ENCODE results near the gene PLAGL2. TPM values are rescaled to one million over a fixed set of nuclear protein-coding genes. Genes with fewer than 3 reads are reported as not detected.
A peak's percentile ranks its signal among the peaks of the same experiment; 100 is the strongest.

The PLAGL2 gene
- total RNA-seq, 1 donor from 2014 or later: 9.2 TPM

DNA sequence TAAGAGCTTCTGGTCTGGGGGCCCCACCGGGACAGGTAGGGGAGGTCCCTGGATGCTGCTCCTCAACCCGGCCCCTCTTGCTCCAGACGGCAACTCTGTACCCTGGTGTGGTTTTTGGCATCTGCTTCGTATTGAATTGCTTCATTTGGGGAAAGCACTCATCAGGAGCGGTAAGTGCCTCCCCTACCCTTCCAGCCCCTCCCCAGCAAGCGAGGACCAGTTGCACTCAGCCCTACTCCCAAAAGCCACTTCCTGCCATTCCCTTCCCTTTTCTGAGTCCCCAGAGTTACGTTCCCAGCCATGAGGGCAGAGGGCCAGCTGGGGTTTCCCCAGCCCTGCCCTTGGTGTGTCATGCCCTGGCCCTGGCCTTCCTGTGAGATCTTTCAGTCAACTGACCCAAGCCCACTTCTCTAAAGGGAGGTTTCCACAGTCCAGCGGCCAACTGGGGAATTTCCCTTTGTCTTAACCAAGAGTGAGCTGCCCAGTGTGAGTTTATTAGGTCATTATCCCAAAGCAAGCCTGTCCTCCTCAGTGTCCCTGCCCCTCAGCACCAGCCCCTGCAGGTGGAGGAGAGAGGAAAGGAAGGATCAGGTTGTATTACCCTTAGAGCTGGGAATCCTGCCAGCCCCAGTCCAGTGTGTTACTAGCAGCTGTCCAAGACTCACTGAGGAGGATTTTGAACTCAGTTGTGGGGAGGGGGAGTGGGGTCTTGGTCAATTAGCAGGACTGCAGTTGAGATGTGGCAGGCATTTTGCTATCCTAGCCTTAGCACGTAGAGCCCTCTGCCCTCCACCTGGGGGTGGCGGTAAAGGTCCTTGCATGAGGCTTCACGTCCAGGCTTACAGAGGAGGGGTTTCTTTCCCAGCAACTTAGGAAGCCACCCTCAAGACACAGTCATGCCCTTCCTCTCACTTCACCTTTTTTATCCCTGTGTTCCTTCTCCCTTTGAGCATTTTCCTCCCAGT, 52.2 kb downstream of the PLAGL2 start:
- peak; percentile 50 for DNase-seq (ENCODE audit: extremely low read depth, low read depth, low spot score)

DNA sequence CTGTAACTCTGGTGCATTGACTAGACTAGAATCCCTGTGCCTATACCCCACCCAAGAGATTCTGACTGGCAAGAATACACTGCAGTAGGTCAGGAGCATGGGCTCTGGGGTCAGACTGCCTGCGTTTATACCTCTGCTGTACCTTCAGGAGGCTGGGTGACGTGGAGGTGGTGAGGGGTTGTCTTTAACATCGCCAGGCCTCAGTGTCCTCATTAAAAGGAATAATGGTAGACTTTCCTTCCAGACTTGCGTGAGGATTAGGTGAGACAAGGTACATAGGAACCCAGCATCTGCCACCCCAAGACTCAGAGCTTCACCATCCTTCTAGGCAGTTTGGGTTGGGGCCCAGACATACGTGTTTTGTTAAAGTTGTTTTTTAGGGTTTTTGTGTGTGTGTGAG, 53.8 kb downstream of the PLAGL2 start:
- DNase-seq (ENCODE audit: extremely low read depth, low read depth, low spot score): no peak

DNA sequence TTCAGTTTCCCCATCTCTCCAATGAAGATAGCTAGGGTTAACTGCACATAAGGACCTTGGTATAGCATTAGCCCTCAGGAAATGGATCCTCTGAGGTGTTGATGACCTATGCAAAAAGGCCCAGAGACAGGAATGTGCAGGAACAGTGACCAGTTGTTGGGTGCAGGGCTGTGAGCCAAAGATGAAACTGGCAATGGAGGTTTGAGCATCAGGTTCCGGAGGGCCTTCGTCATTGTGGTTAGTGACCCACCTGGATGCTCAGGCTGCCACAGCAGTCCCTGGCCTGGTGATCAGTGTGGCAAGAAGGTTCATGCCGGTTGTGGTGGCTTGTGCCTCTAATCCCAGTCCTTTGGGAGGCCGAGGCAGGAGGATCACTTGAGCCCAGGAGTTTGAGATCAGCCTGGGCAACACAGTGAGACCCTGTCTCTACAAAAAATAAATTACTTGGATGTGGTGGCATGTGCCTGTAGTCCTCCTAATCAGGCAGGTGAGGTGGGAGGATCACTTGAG, 54.3 kb downstream of the PLAGL2 start:
- no peak for DNase-seq (ENCODE audit: extremely low read depth, low read depth, low spot score)

DNA sequence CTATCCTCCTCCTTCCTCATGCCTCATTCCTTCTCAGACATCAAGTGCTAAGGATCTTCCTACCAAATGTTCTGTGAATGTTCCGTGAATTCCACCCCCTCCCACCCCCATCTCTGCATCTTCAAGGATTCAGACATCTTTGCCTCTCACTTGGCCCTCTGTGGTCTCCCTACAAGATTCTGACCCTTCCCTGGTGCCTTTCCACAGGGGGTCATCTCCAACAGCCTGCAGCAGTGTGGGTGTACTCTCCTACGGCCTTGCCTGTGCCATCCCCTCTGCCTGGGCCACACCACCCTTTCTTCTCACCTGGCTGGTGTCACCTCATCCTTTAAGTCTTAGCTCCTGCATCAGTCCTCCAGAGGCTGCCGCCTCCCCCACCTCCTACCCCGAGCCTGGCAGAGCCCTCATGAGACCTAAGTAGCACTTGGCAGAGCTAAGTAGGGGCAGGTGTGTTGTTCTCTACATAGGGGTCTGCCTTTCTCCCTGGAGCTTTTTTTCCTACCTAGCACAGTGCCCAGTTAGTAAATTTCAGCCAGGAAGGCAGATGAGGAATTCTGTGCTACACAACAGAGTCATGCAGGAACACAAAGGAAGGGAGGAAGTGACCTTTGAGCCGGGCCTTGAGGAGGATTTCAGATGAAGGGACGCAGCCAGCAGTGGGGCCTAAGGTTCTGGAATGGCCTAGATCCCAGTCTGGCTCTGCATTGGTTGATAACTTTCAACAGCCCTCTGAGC, 55.0 kb downstream of the PLAGL2 start:
- no peak for DNase-seq (ENCODE audit: extremely low read depth, low read depth, low spot score)

DNA sequence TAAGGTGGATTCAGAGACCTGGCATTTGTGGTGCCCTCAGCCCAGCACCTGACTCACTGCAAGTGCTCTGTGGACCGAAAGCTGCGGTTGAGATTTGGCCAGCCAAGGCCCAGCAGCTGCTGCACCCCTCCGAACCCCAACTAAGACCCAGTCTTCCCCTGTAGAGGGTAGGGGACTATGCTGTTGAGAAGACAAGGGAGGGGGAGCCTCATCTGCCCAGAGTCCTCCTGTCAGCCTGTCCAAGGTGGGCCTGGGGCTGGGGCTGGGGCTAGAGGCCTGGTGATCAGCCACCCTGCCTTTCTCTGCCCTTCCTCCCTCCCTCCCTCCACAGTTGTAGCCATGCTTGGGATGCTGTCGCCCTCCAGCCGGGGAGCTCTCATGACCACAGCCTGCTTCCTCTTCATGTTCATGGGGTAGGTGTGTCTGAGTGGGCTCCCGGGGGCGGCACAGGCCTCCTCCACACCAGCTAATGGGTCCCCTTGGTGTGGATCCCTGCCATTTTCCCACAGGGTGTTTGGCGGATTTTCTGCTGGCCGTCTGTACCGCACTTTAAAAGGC, 57.2 kb downstream of the PLAGL2 start:
- no peak for DNase-seq (ENCODE audit: extremely low read depth, low read depth, low spot score)

DNA sequence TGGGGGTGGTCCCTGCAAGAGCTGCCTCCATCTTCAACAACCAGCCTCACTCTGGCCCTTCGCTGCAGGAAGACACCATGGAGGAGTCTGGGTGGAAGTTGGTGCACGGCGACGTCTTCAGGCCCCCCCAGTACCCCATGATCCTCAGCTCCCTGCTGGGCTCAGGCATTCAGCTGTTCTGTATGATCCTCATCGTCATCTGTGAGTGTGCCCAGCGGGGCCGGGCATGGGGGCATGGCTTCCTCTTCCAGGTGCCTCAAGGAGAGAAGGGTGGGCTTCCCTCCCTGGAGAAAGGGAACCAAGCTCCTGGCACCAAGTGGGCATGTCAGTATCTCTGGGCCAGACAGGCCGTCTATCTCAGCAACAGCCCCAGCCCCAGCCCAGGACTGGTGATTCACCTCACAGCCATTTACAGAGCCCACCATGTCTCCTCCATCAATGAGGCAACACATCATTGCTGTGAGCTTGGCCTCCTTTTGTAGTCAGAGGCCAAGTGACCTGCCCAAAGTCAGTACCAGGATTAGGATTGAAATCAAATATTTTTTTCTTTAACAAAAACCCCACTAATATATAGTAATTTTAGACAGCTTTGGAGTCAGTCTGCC, 57.9 kb downstream of the PLAGL2 start:
- no peak for DNase-seq (ENCODE audit: extremely low read depth, low read depth, low spot score)

DNA sequence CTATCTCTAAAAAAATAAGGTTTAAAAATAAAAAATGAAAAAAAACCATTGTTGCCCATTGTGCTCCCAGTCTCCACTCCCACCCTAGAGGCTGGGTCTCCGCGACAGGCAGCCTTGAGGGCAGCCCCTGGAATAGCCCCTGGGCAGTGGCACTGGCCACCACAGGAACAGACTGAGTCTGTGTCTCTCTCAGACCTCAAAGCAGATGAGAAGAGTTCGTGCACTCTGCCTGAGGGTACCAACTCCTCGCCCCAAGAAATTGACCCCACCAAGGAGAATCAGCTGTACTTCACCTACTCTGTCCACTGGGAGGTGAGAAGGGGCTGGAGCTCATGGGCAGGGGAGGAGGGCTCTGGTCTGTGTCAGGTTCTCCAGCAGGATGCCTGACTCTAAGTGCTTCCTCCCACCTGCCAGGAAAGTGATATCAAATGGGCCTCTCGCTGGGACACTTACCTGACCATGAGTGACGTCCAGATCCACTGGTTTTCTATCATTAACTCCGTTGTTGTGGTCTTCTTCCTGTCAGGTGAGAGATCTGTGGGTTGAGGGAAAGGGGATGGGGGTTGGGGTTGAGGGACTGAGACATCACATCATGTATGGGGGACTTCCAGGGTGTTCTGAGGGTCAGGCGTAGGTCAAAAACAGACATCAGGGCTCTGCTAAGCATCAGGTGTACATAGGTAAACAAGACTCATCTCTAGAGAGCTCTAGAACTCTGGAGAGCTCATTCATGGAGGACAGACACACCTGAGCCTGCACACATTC, 62.5 kb downstream of the PLAGL2 start:
- no peak for DNase-seq (ENCODE audit: extremely low read depth, low read depth, low spot score)

DNA sequence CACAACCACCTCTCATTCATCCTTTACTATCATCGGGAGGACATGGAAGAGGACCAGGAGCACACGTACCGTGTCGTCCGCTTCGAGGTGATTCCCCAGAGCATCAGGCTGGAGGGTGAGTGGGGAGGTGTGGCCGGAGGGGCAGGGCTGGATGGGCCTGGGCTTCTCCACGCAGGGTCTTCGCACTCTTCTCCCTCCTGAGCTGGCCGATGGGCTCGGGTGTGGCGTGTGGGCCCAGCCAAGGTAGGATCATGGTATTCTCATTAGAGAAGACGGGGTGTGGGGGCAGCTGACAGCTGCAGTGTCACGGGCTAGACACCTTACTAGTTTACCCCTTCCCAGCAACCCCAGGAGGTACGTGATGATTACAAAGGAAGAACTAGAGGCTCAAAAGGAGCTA, 64.6 kb downstream of the PLAGL2 start:
- DNase-seq (ENCODE audit: extremely low read depth, low read depth, low spot score): no peak

Other genes with a start within 250 kb of the PLAGL2 start
- gene XKR7, start 239.6 kb downstream of the PLAGL2 start, total RNA-seq: 0.05 TPM in 1 of 2 replicates, not detected in the other
- 12.3 and 29.1 TPM in 2 replicates for gene CCM2L, start 197.3 kb downstream of the PLAGL2 start, total RNA-seq
- gene HCK, start 155.5 kb downstream of the PLAGL2 start, total RNA-seq: not detected in 2 replicates
- gene TM9SF4, start 98.0 kb downstream of the PLAGL2 start, total RNA-seq: 44.2 and 52.2 TPM in 2 replicates
- gene POFUT1, start 137 bp upstream of the PLAGL2 start, total RNA-seq: 45.3 and 48.1 TPM in 2 replicates
- 21.2 and 22.3 TPM in 2 replicates for gene KIF3B, start 69.9 kb upstream of the PLAGL2 start, total RNA-seq
- gene ASXL1, start 150.6 kb upstream of the PLAGL2 start, total RNA-seq: 35.4 and 71.8 TPM in 2 replicates

All from glomerular endothelial cell (primary cell).